ENCODE results near the gene TIMD4.
"Not testable (repeated sequence)": the region's sequence is repeated elsewhere in the genome, so short reads cannot be mapped to it uniquely, and the experiment has no call there.

TIMD4 gene

DNA sequence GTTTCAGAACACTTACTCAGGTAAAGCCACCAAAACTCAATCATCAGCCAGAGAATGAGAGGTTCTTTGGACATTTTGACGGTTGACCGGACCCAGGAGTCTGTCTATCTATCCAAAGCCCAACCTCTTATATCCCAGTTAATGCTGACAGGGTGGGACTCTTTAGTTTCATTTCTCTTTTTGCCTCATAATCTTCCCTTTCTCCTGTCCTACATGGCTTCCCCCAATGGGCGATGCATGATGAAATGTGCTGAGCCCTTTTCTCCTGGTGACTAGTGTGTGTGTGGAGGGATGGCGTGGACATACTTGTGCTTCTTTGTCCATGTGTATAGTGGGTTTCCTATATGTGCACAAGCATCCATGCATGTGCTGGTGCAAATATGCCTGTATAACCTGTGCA, at the start of gene TIMD4:
TSS of gene TIMD4 (minus strand) at position 102 of the 400 bp plus-strand sequence. CDS start at position 74, 28 bp downstream.
- no peak for FAIRE-seq

DNA sequence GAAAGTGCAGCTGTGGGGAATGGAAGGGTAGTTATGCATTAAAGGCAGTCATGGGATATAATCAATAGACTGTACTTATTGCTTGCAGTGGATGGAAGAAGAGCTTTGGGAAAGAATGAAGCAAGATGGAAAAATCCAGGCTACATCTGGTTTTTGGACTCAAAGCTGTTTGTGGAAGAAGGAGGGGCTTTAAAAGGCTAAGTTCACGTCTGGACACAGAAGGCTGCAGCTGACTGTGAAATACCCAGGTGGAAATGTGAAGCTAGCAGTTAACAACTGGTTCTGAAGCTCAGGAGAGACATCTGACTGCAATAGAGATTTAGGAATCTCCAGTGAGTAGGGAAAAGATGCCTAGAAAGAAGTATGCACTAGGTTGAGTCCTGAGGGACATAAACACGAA, 43.2 kb upstream of the TIMD4 start:
- FAIRE-seq: no peak

GRCh38 chr5:157004893-157005551, 42.0 kb upstream of the TIMD4 start:
- FAIRE-seq: no peak

DNA sequence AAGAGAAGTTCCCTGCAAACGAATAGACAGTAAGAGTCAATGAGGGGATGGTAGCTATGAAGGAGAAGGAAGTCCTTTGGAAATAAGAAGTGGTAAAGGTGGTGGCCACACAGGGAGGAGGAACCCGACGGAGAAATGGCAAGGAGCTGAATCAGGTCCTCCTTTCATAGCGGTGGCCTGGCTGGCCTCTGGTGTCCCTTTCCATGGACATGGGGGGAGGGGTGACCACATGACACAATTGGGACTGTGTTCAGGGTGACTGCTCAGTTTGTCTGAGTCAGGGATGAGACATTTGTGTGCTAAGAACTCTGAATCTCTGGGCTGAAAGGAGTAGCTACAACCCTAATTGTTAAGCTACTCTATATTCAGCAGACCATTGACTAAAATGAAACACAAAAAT, 28.7 kb upstream of the TIMD4 start:
- FAIRE-seq: no peak

DNA sequence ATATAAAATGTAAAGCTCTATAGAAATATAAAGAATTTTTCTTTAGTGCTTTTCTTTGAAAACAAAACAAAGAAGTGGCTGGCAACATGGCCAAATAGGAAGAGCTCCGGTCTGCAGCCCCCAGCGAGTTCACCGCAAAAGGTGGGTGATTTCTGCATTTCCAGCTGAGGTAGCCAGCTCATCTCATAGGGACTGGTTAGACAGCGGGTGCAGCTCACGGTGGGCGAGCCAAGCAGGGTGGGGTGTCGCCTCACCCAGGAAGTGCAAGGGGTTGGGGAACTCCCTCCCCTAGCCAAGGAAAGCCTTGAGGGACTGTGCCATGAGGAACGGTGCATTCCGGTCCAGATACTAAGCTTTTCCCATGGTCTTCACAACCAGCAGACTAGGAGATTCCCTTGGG, 21.0 kb upstream of the TIMD4 start:
- no peak for FAIRE-seq

DNA sequence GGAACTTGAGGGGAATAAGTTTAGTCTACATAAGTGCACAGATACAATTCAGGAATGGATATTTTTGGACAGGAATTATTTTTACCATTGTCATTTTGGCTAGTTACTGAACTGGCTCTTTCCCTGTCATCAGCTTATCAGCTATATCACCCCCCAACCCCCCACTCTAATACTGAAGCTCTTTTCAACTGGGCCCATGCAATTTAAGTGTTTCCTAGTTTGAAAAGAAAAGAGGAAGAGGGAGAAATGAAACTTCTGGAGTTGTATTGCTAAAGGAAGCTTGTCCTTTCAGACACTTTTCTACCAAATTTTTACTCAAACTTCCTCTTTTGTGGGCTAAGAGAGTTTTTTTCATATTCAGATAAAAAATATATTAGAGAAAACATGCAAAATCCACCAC, 18.5 kb upstream of the TIMD4 start:
- FAIRE-seq: no peak

DNA sequence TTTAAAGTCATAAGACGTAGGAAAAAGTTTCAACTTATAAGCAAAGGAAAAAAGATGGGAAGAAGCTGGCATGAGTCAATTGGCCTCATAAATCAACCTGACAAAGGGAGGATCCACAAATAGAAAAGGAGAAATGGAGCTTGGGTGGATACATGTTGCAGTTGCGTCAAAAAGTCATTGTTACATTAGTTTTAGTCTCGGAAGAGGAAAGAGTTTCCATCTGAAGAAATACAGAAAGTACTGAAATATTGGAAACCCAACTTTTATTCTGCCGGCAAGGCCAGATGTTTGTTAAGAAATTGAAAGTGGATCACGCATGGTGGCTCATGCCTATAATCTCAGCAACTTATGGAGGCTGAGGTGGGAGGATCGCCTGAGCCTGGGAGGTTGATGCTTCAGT, 11.3 kb upstream of the TIMD4 start:
- FAIRE-seq: no peak

- FAIRE-seq: no peak
Observed at GRCh38 chr5:156971848-156972525, 9.0 kb upstream of the TIMD4 start.

DNA sequence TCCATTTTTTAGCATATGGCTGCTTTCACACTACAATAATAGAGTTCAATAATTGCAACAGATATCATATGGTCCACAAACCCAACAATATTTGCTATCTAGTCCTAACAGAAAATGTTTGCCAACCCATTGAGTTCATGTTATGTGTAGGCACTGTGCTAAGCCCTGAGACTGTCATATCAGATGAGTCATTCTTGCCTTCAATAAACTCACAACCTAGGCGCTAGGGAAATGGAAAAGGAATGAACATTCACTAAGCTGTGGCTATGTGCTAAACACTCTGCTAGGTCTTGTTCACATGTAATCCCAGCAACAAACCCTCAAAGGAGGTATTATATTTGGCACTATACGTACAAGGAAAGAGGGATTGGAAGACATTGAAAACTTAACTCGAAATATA, 8.4 kb upstream of the TIMD4 start:
- no peak for FAIRE-seq

GRCh38 chr5:156967386-156967785, 4.4 kb upstream of the TIMD4 start:
- not testable (repeated sequence) for FAIRE-seq

DNA sequence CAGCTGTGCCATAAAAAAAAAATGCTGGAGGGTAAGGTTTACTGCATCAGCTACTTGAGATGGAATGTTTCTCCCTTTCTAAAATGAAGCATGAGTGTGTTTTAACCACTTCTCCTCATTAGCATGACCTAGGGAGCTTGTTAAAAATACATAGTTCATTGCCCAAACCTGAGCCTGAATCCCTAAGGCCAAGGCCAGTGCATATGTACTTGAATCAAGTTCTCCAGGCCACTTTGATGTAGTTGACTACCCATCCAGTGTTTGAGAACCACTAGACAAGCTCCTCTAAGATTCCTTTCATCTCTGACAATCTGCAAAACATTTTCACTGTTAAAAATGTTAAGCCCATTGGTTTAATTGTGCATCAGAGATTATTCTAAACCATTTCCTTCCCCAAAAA, 6.7 kb downstream of the TIMD4 start:
- FAIRE-seq: no peak

- no peak for FAIRE-seq
Observed at GRCh38 chr5:156951359-156951758, 11.7 kb downstream of the TIMD4 start.

DNA sequence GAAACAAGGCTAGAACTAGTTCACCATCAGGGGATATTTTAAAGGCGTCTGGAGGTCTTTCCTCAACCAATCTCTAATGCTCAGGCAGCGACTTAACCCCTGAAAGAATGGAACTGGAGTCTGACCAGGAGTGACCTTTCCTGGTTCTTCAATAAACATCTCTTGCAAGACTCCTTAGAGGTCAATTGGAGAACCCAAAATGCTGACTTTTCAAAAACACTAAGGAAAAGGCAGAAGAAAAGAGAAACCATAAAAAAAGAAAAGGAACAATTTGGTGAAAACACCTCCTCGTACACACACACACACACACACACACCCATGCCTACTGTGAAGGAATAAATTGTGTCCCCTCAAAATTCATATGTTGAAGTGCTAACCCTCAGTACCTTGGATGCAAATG, 12.3 kb downstream of the TIMD4 start:
- no peak for FAIRE-seq

GRCh38 chr5:156949424-156949823, 13.6 kb downstream of the TIMD4 start:
- FAIRE-seq: no peak

GRCh38 chr5:156947925-156948324, 15.1 kb downstream of the TIMD4 start:
- FAIRE-seq: no peak

- no peak for FAIRE-seq
Observed at GRCh38 chr5:156942064-156942463, 21.0 kb downstream of the TIMD4 start.

GRCh38 chr5:156940462-156940861, 22.6 kb downstream of the TIMD4 start:
- not testable (repeated sequence) for FAIRE-seq

- no peak for FAIRE-seq
Observed at GRCh38 chr5:156936972-156937371, 26.1 kb downstream of the TIMD4 start.

GRCh38 chr5:156934450-156935211, 28.4 kb downstream of the TIMD4 start:
- FAIRE-seq: no peak

- FAIRE-seq: no peak
Observed at GRCh38 chr5:156929366-156929948, 33.6 kb downstream of the TIMD4 start.

- no peak for FAIRE-seq
Observed at GRCh38 chr5:156927545-156927944, 35.5 kb downstream of the TIMD4 start.

GRCh38 chr5:156925767-156926166, 37.3 kb downstream of the TIMD4 start:
- FAIRE-seq: not testable (repeated sequence)

DNA sequence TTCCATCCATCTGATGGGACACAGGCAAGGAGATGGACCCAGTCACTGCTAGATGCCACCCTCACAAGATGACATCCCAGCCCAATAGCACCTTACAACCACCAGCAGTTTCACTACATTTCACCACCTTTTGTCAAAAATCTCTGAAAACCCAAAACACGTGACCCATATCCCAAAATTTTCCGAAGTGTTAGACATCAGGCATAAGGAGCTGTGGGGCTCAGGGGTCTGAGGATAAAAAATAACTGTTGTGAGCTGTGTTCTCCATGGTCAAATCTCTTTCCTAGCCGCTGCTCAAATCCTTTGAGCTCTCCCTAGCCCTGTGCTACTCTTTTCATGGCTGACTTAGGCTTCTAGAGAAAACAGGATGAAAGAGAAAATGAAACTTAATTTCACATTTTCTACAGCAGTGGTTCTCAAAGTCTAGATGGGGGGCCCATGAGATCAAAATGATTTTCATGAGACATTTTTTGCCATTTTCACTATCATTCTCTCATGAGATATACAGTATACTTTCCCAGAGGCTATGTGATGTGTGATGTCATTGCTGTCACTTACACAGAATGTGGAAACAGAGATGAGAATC, 40.7 kb downstream of the TIMD4 start:
- no peak for FAIRE-seq

Measured in colon (tissue), 2 donors.